CD4-positive, alpha-beta T cell treated with Interleukin-15 for 4 hours (primary cell): ENCODE data around the gene EVI5.
A peak's percentile ranks its signal among the peaks of the same experiment; 100 is the strongest.

Source experiments
- DNase-seq: peaks from one replicate; pipeline ENCODE4 v3.0.0-alpha.2; 2020; ENCODE audit warnings: low spot score

Gene EVI5

DNA sequence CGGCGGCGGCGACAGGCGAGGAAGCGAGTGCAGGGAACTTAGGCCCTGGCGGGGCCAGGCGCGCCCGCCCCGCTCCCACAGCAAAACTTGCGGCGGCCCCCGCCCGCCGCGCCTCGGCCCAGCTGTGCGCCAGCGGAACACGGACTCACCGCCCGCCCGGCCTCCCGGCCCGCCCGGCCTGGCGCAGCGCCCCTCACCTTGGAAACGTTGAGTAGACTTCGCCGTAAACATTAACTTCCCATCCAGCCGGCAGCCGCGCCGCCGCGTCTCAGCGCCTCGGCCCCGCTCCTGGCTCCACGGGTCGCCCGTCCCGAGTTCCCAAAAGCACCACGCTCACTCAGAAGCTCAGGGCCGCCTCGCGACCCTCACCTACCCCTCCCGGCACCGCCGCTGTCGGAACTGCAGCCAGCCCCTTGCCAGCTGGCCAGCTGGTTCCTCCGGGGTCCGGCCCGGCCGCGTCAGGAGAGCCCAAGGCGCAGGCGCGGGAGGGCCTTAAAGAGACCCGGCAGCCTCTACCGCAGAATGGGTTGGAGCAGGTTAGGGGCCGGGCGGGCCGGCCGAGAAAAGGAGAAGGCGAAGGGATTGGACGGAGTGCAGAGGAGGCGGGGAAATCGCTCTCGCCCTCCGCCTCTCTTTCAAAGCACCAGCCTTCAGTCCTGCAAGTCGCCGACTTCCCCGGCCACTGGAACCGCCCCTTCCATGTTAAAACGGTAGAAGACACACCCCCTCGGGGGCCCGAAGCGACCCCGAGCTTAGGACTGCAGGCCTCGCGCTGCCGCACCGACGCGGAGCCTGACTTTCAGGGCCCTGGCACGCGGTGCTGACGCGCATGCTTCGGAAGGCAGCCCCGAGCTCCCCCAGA, at the start of gene EVI5:
TSS of gene EVI5 (minus strand) at position 470 of the 862 bp plus-strand sequence. CDS start 48,562 bp downstream, outside the sequence.
- peak; percentile 42 for DNase-seq

DNA sequence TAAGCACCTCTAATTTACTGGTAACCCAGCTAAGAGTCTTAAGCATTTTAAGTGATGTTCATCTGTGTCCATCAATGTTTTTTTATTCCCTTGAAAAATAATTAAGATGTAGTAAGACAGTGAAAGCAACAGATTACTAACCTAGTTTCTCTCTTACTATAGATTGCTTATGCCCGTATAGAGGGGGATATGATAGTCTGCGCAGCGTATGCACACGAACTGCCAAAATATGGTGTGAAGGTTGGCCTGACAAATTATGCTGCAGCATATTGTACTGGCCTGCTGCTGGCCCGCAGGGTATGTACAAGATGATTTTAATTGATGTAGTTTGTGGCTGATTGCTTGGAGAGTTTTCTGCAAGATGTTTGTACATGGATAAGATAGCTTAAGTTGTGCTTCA, 49.7 kb upstream of the EVI5 start:
- no peak for DNase-seq

DNA sequence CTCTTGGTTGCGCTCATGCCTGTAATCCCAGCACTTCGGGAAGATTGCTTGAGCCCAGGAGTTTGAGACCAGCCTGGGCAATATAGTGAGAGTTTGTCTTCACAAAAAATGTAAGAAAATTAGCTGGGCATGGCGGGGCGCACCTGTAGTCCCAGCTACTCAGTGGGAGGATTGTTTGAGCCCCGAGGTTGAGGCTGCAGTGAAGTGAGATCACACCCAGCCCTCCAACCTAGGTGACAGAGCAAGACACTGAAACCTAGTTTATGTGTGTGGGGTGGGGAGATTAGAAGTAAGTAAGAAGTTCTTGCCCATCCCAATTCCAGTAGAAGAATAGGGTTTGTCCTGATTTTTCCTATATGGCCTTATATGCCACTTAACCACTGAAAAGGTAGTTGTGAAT, 48.9 kb upstream of the EVI5 start:
- DNase-seq = no peak

DNA sequence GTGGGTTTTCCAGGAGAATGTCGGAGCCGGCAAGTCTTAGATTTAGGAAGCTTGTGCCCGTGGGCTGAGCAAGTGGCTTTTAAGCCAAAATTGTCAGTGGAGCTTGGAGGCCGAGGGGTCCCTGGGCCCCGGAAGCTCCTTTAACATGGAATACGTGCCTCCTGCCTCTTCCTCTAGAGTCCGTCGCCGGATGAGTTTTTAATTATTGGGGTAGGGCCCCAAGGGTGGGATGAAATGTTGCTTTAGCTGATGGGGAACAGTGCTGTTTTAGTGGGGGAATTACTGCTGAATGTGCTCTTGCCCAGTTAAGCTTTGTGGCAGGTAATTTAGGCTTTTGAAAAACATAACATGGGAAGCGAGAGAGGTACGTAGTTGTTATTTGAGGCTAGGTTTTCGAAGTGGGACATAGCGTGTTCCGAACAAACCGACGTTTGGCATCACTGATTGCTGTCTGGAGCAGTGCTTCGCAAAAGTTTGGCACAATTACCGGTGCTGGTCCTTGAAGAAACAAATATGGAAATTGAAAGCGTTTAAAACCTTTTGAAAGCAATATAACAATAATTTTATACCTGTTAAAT, 47.7 kb upstream of the EVI5 start:
- no peak for DNase-seq

DNA sequence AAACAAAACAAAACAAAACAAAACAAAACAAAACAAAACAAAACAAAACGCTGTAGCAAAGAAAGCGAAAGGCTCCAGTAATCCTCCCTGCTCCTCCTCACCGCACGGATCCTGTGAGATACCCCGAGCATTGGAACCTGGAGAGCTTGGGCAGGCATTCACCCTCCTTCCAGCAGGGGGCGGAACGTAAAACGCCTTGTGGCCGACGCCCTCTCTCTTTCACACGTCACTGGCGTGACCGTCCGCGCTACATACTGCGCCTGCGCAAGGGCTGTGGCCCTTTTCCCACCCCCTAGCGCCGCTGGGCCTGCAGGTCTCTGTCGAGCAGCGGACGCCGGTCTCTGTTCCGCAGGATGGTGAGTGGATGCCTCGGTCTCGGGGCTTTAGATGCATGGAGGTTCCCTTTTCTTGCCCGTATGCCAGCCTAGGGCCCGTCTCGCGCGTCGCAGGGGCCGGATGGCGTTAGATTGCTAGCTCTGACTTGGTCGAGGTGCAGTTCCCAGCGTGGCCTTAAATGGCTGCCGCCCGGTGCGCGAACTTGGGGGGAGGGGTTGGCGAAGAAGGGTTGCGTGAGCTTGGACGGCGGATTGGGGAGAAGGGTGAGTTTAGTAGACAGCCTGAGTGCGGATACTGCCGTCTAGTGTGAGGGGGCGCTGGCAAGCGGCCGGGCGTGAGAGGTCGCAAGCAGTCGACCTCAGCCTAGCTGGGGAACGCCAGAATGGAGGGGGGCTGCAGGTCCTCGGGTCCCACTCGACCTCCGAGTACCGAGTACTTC, 47.0 kb upstream of the EVI5 start, which contains the start of gene RPL5:
TSS of gene RPL5 (plus strand) at position 279 of the 775 bp plus-strand sequence. CDS start at position 354, 75 bp downstream.
- peak; percentile 97 for DNase-seq

DNA sequence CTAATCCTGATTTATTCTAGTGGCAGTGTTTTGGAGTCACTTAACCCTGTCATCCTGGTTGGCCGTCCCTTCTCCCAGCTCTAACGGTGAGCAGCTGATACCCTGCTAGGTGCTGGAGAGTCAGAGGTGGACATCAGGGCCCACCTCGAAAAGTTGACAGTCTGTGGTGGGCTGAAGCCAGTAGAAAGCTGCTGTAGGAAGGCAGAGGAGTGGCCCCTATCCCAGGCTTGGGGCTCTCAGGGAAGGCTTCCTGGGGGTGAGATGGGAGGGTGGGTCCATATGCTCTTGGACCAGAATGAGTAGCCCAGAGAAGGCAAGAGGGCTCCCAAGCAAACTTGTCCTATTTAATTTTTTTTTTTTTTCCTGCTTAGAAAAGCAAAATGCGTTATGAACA, 46.5 kb upstream of the EVI5 start:
- DNase-seq = no peak

DNA sequence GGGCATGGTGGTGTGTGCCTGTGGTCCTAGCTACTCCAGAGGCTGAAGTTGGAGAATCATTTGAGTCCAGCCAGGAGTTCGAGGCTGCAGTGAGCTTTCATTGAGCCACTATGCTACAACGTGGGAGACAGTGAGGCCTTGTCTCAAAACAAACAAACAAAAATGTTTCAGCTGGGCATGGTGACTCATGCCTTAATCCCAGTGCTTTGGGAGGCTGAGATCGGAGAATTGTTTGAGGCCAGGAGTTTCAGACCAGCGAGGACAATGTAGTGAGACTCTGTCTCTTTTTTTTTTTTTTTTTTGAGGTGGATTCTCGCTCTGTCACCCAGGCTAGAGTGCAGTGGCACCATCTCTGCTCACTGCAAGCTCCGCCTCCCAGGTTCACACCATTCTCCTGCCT, 41.9 kb upstream of the EVI5 start:
- no peak for DNase-seq

DNA sequence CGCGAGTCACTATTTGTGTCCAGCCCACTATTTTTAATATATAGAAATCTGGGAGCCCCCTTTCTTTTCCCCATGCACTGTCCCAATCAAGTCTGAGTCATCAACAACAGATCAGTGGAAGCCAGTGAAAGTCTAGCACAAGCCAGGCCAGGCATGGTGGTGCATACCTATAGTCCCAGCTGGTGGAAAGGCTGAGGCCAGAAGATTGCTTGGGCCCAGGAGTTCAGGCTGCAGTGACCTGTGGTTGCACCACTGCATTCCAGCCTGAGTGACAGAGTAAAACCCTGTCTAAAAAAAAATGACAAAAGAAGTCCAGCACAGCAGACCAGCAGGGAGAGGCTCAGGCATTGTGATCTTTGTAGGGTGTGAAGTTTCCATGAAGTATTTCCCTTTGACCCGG, 38.0 kb upstream of the EVI5 start:
- DNase-seq = no peak

DNA sequence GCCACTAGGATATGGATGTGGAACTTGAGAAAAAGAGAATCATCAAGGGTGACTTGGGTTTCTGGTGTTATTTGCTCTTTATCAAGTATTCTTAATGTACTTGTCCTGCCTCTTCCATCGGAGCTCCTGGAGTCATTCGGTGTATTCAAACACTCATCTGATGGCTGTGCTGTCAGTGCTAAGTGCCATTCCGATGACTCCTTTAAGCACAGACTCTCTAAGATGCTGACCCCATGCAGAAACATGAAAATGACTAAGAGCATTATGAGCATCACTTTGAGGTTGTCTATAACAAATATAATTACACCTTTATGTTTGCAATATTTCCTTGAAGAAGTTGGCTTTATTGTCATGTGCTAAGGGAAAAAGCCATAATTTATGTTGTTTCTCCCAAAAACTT, 35.6 kb upstream of the EVI5 start:
- no peak for DNase-seq

DNA sequence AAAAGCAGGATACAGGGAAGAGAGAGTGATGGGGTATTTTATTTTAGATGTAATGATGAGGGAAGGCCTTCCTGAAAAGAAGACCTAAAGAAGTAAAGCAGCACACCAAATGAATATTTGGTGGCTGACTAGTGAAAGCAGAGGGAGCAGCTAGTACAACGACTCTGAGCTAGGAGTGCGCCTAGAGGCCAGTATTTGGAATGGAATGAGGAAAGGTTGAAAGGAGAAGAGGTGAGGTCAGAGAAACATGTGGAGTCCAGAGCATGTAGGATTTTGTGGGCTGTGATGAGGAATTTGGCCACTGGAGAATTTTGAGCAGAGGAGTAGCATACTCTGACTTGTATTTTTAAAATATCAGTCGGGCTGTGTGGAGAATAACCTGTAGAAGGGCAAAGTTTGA, 35.1 kb upstream of the EVI5 start:
- DNase-seq = no peak

DNA sequence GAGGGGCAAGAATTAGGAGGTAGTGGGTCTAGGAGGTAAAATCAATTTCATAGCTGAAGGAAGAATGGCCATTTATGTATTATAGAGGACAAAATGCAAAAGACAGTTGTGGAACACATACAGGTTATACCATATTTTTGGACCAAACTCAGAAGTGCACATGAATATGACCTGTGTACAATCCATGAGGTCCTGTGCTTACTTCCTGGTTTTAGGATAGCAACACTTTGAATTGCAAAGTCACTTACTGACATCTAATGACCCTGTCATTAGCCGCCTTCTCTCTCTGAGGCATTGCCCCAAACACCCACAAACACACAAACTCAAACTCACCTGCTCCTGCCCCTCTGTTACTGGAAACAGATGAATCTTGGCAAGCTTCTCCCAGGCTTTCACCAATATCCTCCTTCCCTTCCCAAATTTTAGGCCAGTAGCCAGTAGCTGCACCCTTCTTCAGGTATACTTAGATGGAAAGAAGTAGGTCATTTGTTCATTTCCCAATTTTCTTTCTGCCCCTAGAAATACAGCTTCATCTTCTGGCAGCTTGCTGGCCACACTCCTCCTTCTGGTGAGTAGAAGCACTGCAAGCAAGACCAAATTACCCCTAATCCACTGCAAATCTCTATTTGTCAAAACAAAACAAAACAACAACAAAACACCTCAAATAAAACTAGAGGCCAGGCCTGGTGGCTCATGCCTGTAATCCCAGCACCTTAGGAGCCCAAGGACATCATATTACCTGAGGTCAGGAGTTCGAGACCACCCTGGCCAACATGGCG, 33.3 kb upstream of the EVI5 start:
- peak; percentile 25 for DNase-seq

DNA sequence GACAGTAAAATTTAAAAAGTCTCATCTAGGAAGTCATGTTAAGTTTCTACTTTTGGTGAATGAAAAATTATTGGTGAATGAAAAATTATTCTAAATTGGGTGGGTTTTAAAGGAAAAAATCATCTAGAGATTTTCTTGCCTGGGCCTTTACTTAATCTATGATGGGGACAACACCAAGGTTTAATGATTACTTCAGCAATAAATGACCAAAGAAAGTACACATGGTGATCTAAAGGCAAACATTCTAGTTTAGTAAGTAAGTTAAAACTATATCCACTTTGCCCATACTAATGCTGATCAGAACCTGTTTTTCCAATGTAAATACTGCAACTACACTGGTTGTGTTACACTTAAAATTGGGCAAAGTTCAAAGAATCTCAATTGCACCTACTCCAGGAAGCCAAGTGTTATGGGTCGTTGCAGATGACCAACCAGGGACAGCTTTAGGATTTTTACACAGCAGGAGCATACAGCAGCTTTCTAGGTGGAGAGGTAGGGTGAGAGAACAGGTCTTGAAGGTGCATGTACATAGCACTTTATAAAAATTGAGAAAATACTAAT, 32.3 kb upstream of the EVI5 start:
- DNase-seq = no peak

DNA sequence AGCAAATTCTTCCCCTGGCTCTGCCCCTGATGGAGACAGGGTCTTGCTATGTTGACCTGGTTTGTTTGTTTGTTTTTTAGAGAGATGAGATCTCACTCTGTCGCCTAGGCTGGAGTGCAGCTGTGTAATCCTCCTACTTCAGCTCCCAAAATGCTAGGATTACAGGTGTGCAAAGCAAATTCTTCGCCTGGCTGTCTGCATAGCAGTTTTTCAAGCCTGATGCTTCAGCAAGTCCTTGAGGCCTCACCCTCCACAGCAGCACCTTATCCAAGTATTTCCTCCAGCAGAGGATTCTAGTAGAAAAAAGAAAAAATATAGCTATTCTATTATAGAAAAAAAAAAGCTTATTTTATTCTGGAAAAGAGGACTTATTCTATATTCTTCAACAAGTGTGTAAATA, 31.8 kb upstream of the EVI5 start:
- DNase-seq = no peak

DNA sequence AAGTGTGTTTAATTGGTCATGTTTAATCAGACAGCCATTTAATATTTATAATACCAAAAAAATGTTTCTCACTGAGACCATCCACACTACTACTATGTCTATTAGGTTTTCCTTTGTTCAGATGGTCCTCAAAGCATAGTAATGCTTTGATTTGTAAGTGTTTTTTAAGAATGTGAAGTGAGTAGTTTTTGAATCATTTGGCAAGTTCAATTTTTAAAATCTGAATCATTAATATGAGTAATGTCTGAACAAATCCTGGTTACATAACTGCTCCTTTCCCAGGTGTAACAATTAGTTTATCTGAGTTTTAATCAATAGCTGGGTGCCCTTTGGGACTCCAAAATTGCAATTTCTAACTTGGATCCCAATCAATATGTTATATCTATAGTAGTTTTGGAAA, 23.5 kb upstream of the EVI5 start:
- no peak for DNase-seq

DNA sequence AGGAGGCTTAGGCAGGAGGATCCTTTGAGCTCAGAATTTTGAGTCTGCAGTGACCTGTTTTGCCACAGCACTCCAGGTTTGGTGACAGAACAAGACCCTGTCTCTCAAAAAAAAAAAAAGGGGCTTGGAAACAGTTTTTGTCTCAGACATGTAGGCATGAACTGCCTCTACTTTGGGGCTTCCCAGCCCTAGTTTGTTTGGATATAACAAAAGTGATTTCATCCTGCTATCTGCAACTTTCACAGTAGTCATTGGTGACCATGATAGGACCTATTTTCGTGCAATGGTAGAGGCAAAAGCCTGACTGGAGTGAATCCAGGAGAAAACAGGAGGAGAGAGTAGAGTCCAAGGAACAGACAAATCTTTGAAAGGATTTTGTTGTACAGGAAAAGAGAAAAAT, 20.3 kb upstream of the EVI5 start:
- DNase-seq = no peak

DNA sequence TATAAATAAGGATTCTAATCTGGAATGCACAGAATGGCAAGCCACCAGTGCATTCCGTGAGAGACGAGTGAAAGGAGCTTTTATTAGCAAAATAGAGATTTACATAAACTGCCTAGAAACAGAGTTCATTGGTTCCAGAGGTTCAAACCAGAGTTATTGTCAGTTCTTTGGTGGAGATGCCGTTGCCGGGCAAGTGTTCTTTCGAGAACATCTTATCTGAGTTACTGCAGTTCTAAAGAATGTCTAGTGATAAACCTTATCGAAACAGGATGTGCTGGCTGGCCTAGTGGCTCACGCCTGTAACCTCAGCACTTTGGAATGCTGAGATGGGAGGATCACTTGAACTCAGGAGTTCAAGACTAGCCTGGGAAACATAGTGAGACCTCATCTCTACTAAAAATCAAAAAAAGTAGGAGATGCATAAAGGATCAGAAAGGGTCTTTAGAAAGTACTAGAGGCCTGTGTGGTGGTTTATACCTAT, 19.9 kb upstream of the EVI5 start:
- no peak for DNase-seq

DNA sequence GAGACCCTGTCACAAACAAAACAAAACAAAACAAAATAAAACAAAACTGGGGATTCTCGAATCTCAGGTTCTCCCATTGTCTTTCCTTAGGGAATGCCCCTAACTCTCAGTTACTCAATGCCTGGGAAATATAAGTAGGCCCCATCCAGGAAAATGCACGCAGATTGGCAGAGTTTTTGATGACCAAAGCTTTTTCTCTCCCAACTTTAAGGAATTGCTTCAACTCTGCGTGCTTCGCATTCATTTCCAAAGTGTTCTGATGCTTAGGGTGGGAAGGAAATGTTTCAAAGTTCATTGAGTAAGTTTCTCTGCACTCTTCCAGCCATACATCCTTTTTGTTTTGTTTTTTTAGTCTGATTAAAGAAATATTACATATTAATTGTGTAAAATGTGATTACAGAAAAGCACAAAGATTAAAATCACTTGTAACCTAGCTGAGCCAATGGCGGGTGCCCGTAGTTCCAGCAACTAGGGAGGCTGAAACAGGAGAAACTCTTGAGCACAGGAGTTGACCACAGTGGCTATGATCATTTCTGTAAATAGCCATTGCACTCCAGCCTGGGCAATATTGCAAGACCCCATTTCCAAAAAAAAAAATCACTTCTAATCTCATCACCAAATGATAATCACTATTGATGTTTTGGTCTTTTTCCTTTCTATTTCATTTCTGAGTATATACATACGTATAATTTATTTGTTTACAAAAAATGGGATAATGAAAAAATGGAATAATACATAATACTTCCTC, 18.4 kb upstream of the EVI5 start:
- no peak for DNase-seq

DNA sequence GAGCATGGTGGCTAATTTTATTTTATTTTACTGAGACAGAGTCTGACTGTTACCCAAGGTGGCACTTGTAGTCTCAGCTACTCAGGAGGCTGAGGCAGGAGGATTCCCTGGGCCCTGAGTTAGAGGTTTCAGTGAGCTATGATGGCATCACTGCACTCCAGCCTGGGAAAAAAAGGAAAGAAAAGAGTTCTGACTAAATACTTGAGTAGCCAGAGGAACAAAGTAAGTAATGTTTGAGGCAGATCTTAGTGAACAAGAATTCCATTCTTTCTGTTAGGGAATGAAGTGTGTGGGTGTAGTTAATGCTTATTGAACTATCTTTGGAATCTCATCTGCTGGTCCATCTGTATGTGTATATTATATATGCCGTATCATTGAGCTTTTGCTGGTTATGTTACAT, 13.1 kb upstream of the EVI5 start:
- DNase-seq = no peak

DNA sequence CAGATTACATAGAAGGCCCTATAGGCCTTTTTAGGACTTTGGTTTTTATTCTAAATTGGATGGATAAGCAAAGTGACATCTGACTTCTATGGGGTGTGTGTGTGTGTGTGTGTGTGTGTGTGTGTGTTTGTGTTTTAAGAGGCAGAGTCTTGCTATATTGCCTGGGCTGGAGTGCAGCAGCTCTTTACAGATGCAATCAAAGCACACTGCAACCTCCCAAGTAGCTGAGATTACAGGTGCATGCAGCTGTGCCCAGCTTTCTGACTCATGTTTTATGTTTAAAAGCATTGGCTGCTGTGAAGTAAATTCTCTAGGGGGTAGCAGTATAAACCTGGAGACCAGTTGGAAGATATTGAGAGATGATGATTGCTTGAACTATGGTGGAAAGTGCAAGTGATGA, 12.4 kb upstream of the EVI5 start:
- no peak for DNase-seq

DNA sequence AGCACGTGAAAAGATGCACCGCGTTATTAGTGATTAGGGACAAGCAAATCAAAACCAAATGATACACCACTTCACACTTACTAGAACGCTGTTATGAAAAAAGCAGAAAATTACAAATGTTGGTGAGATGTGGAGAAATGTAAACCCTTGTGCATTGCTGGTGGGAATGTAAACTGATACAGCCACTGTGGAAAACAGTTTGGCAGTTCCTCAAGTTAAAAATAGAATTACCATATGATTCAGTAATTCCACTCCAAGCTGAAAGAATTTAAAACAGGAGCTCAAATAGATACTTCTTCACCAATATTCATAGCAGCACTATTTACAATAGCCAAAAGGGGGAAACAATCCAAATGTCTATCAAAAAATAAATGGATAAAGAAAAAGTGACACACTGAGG, 10.3 kb upstream of the EVI5 start:
- DNase-seq = no peak

DNA sequence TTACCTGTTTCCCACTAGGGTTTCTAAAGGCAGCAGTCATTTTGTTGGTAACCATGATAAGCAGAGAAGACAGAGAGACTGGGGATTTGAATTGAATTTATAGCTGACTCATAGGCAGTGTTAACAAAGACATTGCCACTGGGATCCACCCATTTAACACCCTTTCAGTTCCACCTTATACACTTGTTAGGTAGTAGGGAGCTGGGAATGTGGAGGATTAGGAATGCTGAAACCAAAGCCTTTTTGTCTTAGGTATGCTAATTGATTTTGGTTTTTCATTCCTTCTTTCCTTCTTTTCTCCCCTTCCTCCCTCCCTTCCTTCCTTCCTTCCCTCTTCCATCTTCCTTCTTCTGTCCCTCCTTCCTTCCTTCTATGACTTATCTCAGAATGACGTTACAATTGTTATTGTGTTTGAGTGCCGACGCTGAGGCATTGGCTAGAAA, 7.5 kb upstream of the EVI5 start:
- no peak for DNase-seq
